Inflammatory macrophage treated with lipopolysaccharide for 4 hours (primary cell): ENCODE measurements around the gene MYOM3.

Source experiments
- DNase-seq: peaks from one replicate; pipeline ENCODE4 v3.0.0-alpha.2; 2020

MYOM3 gene

GRCh38 chr1:24113641-24114033 is 1.7 kb upstream of the MYOM3 start:
- DNase-seq = no peak

GRCh38 chr1:24111262-24111995 is 506 bp downstream of the MYOM3 start:
- no peak for DNase-seq

DNA sequence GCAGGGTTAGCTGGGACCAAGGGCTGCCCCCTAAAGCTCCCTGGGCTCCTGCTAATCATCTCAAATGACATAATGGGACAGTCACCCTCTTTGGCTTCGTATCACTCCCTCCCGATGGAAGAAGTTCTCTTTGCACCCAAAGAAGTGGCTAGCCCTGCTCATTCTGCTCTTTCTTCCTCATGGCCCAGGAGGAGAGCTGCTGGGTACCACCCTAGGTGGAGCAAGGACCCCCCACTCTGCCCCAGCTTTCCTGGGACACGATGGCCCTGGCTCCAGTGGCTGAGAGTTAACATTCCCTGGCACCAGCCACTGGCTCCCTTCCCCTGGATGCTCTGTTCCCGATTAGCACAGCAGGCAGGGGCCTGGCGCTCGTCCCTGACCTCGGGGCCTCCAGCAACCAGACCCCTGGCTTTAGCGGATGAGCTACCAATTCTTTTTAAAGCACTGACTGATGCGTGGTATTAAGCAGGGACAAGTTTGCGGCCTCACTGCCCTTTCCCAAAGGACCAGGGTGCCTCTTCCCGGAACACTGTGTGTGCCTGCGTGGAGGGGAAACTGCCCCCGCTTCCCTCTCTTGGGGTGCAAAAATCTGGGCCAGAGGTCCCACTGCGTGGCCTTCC is 1.2 kb downstream of the MYOM3 start:
- no peak for DNase-seq

DNA sequence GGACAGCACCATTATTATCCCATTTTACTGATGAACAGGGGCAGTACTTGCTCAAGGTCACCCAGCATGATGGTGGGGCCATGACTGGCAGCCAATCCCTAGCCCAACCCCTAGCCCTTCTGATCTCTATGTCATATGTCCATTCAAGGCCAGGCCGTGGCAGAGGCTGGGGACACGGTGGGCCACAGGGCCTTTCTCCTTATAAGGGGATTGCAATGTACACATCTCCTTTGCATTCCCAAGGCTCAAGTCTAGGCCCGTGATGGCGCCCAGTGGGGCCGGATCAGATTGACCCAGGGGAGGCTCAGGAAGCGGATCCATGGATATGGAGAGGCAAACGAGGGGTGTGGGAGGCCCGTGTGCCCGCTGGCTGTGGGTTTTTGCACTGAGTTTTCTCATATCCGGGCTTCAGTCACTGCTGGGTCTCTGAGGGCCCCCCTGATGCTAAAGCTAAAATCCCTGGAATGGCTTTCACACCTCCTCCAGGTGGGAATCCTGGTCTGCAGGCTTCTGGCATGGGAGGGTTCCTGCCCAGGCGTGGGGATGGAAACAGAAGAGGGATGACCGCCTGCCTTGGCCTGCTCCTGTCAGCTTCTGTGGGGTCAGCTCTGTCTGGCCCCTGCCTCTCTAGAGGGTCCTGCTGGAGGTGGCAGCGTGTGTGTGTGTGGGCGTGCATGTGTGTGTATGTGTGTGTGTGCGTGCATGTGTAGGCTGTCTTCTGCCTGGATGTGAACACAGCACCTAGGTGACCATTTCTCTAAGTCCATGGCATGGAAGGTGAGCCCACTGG is 2.1 kb downstream of the MYOM3 start:
- DNase-seq = no peak

DNA sequence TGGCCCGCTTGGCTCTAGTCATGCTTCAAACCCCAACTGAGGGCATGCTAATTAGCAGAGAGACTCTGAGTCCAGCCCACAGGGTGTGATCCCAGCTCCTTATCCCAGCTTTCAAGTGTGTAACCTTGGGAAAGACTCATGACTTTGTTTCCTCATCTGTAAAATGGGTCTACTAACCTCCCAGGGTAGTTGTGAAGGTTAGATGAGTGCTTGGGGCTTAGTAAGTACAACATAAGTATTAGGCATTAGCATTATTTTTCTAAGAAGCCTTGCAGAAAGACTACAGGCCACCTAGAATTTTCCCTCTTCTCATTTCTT is 2.8 kb downstream of the MYOM3 start:
- DNase-seq = no peak

DNA sequence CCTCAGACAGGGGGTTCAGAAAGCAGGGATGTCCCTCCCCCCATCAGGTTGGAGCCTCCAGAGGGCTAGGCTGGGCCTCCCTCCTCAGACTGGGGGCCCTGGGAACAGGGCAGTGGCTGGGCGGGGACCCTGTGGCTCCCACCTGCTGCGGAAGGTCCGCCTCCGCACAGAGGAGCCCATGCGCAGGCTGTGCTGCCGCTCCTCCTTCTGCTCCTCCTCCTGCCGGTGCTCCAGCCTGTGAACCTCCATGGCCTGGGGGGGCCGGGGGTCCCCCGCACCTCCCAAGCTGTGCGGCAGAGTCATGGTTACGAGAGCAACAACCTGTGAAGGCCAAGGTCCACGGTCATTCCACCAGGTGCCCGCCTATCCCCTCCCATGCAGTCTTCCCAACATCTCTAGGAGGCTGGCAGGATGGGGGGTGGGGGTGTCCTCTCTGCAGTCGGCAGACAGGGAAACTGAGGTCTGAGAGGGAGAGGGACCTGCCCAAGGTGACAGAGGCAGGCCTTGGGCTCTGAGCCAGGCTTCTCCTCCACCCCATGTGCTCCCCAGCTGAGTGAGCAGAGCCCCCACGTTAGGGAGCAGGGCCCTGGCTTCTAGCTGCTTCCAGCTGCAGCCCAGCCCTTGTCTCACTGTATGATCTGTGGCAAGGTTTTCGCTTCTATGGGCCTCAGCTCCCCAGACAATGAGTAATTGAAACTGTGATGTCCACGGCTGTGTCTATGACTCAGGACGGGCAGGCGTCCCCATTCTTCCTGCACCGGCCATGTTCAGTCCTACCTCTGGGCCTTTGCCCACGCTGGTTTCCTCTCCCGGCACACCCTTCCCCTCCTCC is 3.4 kb downstream of the MYOM3 start:
- DNase-seq = no peak

DNA sequence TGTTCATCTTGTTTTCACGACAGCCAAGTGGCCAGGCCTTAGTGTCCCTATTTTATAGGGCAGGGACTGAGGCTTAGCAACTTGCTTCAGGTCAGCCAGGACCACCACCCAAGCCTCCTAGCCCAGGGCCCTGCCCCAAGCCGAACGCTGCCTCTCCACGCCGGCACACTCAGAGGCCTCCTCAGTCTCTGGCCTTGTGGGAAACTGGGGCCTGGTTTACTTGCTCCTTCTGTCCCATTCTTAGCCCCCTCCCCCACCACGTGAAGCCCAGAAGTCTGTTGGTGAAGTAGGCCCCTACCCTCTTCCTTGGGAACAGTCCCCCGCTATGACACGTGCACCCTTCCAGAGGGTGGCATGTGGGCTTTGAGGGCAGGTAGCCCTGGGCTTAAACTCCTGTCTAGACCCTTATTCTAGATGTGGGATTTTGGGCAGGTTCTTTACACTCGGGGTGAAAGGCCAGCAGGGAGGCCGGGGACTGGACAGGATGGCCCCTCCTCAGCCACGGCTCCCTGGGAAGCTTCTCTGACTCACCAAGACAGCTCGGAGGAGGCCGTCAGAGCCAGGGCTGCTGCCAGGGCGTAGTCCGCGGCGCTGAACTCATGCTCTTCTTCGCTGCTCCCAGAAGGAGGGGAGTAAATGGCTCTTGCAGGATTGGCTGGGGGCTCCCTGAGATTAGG is 4.3 kb downstream of the MYOM3 start:
- DNase-seq = no peak

DNA sequence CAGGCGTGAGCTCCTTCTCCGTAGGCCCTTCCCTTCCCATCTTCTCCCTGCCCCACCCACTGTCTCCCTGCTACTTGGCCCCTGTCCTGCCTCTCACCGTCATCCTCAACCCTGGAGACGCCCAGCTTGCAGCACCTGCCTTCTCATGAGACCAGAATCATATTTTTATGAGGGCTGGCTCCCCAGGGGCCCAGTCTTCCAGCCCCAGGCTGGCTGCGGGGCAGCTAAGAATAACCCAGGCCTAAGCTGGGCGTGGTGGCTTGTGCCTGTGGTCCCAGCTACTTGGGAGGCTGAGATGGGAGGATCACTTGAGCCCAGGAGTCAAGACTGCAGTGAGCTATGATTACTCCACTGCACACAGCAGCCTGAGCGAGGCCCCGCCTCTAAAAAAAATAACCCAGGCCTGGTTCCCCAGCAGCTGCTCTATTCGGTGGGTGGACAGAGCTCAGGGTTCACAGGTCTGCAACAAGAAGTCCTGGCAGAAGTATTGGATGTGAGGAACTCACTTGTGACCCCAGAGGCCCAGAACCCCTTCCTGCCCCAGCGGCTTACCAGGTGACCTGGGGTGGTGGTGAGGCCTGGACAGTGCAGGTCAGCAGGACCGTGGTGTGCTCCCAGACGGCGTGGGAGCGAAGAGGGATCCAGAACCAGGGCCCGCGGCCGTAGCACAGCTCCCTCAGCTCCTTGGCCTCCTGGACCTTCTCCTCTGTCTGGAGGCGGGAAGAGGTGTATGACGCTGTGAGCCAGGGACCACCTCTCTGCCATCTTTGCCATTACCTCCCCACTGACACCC is 6.4 kb downstream of the MYOM3 start:
- DNase-seq = no peak

DNA sequence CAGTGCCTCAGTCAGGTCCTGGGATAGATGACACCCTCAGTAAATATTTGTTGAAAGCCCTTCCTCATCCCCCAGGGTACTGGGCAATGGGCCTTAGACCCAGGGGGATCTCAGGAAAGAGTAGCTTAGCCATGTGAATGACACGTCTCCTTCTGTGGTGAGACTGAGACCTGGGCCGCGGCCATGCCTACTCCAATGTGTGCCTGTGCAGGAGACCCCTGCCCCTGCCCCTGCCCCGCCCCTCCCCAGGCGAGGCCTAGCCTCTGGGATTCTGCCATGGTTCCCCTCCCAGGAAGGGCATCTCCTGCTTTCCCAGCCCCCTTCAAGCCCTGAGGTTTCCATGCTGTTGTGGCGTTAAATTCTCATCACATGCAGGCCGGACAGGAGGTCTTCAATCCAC is 7.1 kb downstream of the MYOM3 start:
- no peak for DNase-seq

GRCh38 chr1:24103879-24104278 is 8.1 kb downstream of the MYOM3 start:
- DNase-seq = no peak

GRCh38 chr1:24103408-24103807 is 8.5 kb downstream of the MYOM3 start:
- DNase-seq = no peak

GRCh38 chr1:24102961-24103360 is 9.0 kb downstream of the MYOM3 start:
- DNase-seq = no peak

DNA sequence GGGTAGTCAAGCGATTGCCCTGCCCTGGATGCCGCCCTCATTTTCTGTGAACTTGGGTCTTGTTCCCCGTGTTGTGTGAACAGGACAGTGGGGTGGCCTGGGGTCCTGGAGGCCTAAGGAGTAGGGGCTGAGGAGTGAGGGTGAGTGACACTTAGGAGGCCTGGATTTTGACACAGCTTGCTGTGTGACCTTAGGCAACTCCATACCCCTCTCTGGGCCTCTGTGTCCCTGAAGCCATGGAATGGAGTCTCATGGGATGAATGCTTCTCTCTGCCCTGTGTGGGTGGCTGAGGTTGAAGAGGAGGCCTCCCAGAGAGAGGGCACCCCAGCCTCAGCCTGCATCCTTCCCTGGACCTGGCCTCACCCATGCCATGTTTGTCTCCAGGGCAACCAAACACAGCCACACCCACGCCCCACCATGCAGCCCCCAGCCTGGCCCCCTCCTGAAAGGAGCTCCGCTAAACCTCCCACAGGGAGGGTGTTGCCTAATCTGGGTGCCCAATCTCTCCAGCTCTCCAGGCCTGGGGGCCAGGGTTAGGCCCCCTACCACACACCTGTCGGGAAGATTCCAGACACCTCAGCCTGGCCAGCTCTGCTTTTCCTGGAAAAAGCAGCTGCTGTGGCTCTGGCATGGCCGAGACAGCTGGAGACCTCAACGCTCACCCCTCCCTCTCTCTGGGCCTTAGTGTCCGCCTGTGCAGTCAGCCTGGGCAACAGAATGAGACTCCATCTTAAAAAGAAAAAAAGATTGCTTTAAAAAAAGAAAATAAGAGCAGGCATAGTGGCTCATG is 9.9 kb downstream of the MYOM3 start:
- DNase-seq = no peak

GRCh38 chr1:24100945-24101737 is 10.8 kb downstream of the MYOM3 start:
- DNase-seq = no peak

DNA sequence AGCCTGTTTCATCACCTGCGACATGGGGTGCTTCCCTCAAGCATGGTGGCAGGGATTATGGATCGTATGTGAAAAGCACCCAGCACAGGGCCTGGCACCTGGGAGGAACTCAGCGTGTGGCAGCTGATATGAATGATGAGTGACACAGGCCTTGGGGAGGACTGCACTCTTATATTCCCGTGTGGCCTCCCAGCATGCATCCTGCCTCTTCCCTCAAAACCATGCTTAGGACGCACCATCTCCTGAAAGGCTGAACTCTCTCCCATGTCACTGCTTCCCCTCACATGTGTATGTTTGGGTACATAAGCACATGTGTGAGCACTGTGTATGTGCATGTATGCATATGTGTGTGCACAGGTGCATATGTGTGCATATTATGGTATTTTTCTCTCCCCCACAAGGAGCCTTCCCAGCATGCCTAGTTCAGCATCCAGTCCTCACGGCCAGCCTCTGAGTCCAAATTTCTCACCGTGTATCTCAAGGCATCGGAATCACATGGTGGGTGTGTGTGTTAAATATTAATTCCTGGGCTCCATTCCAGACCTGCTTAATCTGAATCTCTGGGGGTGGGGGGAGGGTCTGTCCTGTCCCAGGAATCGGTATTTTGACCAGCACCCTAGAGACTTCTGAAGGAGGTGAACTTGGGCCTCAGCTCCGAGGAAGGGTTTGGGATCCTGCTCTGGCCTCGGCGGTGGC is 12.8 kb downstream of the MYOM3 start:
- no peak for DNase-seq

- DNase-seq = no peak
Measured at GRCh38 chr1:24098102-24098501, 13.8 kb downstream of the MYOM3 start.

- no peak for DNase-seq
Measured at GRCh38 chr1:24097663-24098062, 14.3 kb downstream of the MYOM3 start.

DNA sequence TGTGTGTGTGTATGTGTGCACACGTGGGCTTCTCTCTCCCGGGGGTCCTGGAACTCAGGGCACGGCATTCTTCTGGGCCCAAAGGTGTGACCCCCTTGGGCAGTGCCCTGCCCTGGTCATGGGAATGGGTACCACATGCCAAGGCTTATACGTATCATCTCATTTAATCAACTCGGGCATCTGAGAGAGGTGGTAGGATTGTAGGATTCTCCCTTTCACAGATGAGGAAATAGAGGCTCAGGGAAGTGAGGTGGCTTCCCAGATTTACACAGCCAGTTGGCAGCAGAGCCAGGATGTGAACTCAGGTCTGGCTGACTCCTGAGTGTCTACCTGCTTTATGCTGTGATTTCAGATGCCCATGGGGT is 15.2 kb downstream of the MYOM3 start:
- DNase-seq = no peak

GRCh38 chr1:24096009-24096738 is 15.8 kb downstream of the MYOM3 start:
- no peak for DNase-seq
